Stimulated activated CD4-positive, alpha-beta T cell treated with anti-CD3 and anti-CD28 coated beads, Interleukin-1b, Interleukin-23, amount 100 ng/mL, for 4 hours (primary cell): Measurements from ENCODE around the gene FILIP1.
"Not testable (repeated sequence)": the region's sequence is repeated elsewhere in the genome, so short reads cannot be mapped to it uniquely, and the experiment has no call there.

ENCODE experiments used
- DNase-seq, 2 donors: peaks; one replicate each; pipeline ENCODE4 v3.0.0-alpha.2; 2020; ENCODE audit warnings: low read depth in 2 of 2

Gene FILIP1

GRCh38 chr6:75458895-75459294 is 34.7 kb downstream of the FILIP1 start:
- no peak for DNase-seq

DNA sequence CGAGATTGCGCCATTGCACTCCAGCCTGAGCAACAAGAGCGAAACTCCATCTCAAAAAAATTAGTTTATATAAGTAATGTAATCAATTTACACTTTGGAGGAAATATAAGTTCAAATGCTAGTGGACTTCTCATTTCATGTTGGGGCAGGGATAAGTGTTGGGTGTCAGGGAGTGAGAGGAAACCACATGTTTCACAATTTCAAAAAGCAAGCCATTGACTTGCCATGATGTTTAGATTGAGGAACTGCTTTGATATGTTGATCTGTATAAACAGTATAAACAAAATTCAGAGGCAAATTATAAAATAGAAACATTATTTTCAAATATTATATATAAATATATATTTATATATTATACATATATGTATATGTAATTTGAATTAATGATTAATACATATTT is 42.7 kb downstream of the FILIP1 start:
- DNase-seq, result no peak

DNA sequence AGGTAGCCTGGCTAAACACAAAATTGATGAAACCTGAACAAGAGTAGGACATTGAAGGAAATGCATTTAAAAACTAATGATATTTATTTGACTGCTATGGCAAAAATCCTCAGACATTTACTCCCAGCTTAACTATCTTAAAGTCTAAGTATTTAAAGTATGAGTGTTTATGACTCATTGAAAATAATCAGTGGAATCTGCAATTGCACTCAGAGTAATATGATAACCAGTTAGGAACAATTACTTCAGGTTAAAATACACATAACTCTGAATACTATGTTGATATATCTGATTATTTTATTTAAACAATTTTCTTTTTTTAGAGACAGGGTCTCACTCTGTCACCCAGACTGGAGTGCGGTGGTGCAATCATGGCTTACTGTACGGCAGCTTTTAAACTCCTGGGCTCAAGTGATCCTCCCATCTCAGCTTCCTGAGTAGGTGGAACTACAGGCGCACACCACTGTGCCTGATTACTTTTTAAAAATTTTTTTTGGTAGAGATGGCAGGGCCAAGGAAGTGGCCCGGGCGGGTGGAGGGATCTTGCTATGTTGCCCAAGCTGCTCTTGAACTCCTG is 43.9 kb downstream of the FILIP1 start:
- no peak for DNase-seq

GRCh38 chr6:75446241-75446880 is 47.2 kb downstream of the FILIP1 start:
- no peak for DNase-seq

GRCh38 chr6:75445738-75446137 is 47.9 kb downstream of the FILIP1 start:
- no peak for DNase-seq

DNA sequence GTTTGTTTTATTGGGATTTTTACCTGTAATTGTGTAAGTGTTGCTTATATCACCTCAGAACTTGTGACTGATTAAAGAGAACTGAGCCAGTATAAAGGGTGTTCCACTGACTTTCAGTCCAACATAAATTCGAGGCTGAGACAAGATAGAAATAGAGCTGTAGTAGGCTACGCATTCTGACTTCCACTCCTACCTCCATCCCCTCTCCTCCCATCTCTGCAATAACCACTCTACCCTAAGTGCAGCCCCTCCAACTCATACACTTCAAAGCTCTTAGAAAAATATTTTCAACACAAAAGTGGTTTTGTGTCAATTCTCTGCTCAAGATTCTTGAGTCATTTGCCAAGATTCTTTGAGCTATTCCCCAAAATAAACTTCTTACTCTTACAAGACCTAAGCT is 48.7 kb downstream of the FILIP1 start:
- no peak for DNase-seq

DNA sequence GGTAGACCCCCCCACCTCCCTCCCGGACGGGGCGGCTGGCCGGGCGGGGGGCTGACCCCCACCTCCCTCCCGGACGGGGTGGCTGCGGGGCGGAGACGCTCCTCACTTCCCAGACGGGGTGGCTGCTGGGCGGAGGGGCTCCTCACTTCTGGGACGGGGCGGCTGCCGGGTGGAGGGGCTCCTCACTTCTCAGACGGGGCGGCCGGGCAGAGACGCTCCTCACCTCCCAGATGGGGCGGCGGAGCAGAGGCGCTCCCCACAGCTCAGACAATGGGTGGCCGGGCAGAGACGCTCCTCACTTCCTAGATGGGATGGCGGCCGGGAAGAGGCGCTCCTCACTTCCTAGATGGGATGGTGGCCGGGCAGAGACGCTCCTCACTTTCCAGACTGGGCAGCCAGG is 51.7 kb downstream of the FILIP1 start:
- DNase-seq, result not testable (repeated sequence)

- not testable (repeated sequence) for DNase-seq
These were observed 52.1 kb downstream of the FILIP1 start for GRCh38 chr6:75441479-75441878.

- DNase-seq, result no peak
These were observed 55.0 kb downstream of the FILIP1 start for GRCh38 chr6:75438442-75439116.

- no peak for DNase-seq
These were observed 55.6 kb downstream of the FILIP1 start for GRCh38 chr6:75438013-75438431.

DNA sequence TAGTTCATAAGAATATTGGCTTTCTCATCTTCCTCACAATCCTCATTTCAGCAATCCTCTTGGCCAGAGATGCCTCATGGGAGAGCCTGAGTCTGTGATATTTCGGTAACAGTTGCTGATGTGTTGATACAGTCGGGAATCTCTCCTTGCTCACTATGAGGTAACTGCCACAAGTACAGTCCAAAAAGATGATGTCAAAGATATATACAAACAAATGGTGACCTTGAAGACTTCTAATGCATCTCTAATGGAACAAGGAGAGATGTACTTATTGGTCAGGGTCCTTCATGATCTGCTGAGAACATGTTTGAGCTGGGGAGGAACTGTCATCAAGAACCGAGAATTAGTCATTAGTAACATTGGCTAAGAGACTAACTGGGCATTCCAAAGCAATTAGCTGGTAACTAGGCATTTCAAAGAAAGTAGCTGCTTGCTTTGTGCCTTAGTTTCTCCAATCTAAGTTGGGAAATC is 56.1 kb downstream of the FILIP1 start:
- no peak for DNase-seq

DNA sequence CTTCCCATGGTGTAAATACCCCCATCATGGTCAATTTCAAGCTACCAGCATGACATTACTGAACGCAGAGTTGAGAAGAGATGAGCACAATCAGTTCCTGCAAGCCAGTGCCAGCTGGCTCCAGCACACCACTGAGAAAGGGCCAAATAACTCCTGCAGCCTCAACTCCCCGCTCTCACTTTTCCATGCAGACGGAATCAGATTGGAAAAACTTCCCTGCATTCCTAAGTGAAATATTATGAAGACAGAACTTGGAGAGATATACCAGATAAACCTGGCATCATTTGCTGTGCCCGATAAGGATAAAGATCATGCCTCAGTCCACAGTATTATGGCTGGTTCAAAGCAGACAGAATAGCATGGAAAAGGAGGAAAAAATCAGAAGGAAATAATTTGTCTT is 56.7 kb downstream of the FILIP1 start:
- DNase-seq, result no peak

DNA sequence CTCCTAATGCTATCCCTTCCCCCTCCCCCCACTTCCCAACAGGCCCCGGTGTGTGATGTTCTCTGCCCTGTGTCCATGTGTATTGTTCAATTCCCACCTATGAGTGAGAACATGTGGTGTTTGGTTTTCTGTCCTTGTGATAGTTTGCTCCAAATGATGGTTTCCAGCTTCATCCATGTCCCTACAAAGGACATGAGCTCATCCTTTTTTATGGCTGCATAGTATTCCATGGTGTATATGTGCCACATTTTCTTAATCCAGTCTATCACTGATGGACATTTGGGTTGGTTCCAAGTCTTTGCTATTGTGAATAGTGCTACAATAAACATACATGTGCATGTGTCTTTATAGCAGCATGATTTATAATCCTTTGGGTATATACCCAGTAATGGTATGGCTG is 60.8 kb downstream of the FILIP1 start:
- not testable (repeated sequence) for DNase-seq

GRCh38 chr6:75431379-75431778 is 62.2 kb downstream of the FILIP1 start:
- no peak for DNase-seq

DNA sequence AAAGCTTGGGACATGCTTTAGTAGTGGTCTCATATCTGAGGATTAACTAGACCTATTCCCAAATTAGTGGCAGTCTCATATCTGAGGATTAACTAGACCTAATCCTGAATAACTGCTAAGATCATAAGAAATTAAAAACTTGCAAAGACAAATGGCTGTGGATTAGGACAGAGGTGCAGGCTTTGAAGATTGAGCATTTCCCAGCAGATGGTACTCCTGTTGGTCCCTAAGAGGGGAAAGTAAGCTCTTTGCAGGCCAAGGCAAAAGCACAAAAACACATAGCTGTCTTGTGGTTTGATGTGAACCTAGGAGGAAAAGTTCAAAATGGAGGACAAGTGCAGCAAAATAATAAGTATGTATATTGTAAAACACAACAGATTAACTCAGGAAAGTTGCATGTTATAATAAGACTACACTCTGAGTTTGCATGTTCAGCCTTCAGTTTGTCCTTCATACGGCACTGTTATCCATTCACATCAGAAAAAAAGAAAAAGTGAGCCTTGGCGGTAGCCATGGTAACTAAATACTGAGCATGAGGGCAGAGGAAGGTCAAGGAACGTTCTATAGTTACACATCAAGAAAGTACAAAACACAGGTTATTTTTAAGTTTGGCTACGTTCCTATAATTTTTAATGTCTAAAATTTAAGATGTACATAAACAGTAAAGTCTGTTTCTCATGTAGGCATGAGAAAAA is 62.8 kb downstream of the FILIP1 start:
- no peak for DNase-seq

DNA sequence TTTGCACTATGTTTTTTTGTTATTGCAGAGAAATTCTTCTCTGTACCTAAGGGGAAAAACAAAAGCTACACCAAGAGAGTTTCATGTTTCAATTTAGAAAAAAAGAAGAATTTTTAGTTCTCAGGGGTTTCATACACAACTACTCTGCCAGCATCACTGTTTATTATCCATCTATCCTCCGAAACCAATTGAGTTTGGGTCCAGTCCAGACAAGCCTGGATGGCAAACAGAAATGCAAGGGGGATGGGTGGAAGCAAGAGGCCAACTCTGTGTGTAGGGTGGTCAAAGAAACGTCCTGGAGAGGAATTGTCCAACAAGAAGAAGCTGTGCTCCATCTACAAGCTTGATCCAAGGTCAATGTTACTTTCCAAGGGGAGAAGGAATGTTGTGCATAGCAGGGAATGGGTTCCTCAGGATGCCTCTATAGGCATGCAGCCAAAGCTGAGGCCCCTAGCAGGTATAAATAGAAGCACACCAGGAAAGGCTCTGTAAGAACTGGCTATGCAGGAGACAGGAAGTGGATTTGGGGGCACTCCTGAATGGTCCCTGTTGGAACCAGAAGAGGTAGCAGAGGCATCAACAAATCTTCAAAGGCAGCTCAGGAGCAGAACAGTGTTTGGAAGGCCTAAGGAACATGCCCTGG is 64.4 kb downstream of the FILIP1 start:
- no peak for DNase-seq

DNA sequence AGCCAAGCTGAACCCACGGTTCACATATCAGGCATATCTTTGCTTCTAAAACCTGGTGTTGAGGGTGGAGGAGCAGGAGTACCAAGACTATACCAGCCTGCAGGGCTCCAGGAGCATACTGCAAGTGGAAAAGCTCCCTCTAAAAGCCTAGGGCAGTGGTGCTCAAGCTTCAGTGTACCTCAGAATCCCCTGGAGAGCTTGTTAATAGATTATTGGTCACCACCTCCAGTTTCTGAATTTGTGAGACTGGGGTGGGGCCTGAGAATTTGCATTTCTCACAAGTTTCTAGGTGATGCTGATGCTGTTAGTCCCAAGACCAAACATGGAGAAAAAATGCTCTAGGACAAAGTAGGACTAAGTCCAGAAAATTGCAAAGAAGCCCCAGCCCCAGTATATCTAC is 65.4 kb downstream of the FILIP1 start:
- no peak for DNase-seq

- no peak for DNase-seq
These were observed 66.3 kb downstream of the FILIP1 start for GRCh38 chr6:75427329-75427728.

- no peak for DNase-seq
These were observed 68.7 kb downstream of the FILIP1 start for GRCh38 chr6:75424618-75425548.

DNA sequence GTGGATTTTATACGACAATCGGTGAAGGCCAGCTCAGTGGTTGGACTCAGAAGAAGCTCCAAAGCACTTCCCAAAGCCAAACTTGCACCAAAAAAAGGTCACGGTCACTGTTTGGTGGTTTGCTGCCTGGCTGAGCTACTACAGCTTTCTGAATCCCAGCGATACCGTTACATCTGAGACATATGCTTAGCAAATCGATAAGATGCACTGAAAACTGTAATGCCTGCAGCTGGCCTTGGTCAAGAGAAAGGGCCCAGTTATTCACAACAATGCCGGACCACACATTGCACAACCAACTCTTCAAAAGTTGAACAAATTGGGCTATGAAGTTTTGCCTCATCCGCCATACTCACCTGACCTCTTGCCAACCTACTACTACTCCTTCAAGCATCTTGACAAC is 70.2 kb downstream of the FILIP1 start:
- DNase-seq, result no peak

- no peak for DNase-seq
These were observed 71.5 kb downstream of the FILIP1 start for GRCh38 chr6:75422024-75422639.
